NCI-H2107 (cell line): ENCODE measurements around the gene ZBTB7C.

Experiments used
- DNase-seq: peaks from one replicate; lab custom pipeline; 2025; lab: John Stamatoyannopoulos, UW

The ZBTB7C gene

DNA sequence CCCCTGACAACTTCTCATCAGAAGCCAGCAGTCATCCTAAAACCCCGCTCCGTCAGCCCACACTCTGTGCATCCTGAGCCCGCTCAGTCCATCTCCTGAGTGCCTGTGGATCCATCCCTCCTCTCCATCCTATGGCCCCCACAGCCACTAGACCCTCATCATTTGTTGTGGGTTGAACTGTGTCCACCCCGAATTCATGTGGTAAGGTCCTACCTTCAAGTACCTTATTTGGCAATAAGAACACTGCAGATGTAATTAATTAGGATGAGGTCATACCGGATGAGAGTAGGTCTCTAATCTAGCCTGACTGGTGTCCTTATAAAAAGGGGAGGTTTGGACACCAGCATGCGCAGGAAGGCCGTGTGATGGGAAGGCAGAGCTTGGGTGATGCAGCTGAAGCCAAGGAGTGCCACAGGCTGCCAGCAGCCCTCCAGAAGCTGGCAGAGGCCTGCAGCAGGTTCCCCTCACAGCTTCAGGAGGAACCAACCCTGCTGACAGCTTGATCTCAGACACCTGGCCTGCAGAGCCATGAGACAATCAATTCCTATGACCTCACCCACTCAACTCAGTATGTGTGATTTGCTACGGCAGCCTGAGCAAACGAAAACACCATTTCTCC is 192.4 kb downstream of the ZBTB7C start:
- peak; percentile 90 for DNase-seq

GRCh38 chr18:48215876-48216638 is 193.1 kb downstream of the ZBTB7C start:
- no peak for DNase-seq

DNA sequence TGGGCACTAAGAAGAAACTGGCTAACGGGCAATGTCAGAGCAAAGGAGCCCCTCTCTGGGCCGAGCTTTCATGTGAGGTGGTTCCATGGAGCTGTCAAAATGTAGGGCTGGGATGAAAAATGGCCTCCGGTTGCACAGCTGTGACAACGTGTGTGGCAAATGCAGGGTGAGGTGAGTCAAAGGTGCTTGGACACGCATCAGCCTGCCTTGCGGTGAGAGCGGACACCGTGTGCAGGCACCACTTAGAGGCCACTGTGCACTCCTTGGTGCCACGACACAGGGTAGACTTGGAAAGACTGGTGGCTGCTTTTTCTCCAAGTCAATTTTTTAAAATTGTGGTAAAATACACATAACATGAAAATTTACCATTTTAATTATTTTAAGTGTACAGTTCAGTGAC is 195.4 kb downstream of the ZBTB7C start:
- no peak for DNase-seq

DNA sequence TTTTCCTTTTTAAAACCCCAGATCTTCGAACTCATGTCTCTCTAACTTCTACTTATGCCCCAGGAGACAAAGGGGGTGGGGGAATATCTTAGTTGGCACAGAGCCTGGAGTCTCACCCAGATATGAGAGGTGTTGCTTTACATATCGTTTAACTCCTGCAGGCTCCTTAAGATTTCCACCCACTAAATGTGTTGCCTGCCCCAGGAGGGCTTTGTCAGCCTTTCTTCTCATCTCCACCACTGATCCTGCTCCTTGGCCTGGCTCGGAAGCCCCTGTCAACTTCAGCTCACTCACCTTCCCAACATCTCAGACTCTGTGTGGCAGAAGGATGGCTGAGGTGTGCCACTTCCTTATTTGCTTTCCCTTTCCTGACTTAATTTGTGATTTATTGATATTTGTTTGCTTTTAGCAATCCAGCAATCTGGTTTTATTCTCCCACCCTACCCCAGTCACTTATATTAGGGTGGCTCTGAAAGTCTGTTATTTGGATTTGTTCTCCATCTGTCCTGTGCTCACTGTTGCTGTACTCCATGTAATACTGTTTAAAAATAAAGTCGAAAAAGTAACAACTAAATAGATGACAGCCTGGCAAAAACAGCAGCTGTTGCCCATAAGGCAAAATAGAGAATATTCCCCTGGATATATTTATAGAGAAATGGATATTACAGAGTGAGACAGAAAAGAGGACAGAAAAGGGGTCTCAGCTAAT is 200.6 kb downstream of the ZBTB7C start:
- no peak for DNase-seq

GRCh38 chr18:48207733-48208132 is 201.4 kb downstream of the ZBTB7C start:
- DNase-seq: no peak

GRCh38 chr18:48206887-48207286 is 202.3 kb downstream of the ZBTB7C start:
- no peak for DNase-seq

GRCh38 chr18:48203961-48204666 is 205.1 kb downstream of the ZBTB7C start:
- DNase-seq: no peak

DNA sequence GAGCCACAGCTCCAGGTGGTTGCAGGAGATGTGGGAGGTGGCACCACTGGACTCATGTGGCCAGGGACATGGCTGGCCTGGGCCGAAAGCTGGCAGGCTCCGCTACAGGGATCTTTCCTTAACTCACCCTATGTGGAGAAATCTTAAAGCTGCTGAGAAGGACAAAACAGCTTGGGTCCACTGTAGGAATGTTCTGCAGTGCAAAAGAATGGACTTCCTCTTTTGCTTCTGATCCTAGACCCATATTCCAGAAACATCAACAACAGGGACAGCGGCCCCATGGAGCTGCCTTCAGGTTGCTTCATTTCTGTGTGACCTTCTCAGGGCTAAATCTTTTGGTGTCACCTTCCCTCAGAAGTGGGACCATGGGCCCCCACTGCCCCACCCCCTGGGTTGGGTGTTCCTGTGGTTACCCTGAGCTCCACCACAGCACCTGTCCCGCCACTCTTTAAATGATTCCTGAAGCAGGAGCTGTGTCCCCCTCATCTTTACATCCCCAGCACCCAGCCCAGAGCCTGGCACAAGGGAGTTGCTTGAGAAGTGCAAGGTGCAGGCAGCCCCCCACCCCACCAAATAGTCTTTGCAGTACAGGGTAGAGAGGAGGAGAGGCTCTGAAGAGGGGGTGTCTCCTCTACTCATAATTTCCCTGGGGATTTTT is 205.8 kb downstream of the ZBTB7C start:
- no peak for DNase-seq

- no peak for DNase-seq
Observed at GRCh38 chr18:48202350-48203260, 206.6 kb downstream of the ZBTB7C start.

- no peak for DNase-seq
Observed at GRCh38 chr18:48202006-48202348, 207.2 kb downstream of the ZBTB7C start.

DNA sequence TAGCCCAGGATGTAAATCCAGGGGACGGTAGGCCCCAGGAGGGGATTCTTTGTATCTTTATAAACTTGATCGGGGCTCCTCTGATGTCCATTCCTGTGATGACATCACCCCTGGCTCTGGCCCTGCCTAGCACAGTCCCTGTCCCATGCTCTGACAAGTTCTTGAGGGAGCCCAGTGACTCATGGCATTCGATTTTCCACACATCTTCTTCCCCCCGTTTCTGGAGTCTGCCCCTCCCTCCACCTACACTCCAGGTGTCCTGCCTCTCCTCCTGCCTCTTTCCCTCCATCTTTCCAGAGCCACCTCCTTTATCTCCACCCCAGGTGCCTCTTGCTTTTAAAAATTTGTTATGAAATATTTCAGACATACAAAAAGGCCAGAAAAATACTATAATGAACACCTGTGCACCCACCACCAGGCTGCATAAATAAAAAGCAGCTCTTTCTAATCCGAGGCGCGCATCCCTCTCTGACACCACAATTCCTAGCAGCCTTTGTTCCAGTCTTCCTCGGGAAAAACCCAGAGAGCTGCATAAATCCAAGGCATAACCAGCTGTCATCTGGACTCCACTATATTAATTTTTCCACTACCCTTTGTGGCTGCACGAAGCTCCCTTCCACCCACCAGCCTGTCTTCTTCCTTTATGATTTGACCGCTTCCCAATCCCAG is 207.7 kb downstream of the ZBTB7C start:
- no peak for DNase-seq

DNA sequence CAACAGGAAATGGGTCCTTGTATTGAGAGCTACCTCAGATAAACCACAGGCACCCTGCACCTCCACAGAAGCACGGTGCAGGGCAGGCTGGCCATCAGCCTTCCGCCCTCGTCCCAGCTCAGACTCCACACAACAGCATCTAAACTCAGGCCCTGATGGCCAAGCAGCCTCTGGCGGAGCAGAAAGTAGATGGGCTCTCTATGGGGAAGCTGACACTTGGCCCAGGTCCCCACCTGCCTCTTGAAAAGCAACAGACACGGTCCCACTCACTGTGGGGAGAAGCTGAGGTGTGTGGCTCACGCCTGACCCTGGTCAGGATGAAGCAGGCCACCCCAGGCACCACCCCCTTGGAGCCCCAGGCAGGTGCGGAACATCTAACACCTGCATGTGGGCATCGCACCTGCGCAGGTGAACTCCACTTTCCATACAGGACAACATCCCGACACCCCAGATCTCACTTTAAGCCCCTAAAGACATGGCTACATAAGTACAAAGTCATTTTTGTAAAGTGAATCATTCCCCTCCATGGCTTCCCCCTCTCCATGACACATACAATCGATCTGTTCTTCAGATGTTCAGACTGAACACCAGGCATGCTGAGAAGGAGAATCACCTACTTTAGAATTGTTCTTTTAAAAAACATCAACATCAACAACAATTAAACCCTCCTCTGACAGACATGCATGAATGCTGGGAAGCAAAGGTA is 208.4 kb downstream of the ZBTB7C start:
- no peak for DNase-seq

GRCh38 chr18:48199399-48199798 is 209.8 kb downstream of the ZBTB7C start:
- DNase-seq: no peak

- DNase-seq: no peak
Observed at GRCh38 chr18:48197819-48198218, 211.4 kb downstream of the ZBTB7C start.

DNA sequence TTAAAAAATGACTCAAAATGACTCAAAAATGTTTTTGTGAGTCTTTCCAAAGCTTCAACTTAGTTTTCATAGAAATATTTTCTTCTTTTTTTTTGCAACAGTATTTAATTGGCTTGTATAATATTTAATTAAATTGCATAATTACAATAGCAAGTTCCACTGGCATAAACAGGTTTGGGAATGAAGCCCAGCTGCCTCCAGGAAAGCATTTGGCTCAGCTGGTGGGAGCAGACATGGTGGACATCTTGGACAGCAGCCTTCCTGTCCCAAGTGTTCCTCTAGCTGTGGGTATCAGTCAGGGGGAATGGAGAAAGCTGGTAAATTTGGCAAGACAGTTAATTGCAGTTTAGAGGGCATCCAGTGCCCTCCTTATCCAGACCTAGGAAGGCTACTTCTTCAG is 213.4 kb downstream of the ZBTB7C start:
- no peak for DNase-seq

DNA sequence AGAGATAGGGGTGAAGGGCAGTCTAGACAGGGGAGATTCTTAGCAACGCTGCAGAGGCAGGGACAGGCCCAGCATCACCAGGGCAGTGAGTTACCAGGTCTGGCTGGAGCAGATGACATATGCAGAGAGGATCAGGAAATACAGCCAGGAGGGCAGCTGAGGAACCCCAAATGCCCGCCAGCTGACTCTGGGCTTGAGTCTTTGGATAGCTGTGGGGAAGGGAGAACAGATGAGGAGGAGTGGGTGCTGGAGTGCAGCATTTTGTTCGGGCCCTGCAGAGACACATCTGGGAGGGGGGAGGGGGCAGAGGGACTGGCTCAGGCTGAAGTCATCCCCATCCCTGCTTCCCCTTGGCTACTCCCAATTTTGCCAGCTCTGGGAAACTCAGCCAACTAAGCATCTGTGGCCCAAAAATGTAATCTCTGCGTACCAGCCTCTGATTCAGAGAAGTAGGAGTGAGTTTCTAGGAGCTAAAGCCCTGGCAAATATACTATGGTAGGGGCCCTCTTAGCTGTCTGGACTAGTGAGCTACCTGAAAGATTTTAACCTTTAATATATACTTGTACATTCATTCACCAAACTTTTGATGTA is 214.5 kb downstream of the ZBTB7C start:
- DNase-seq: no peak

- DNase-seq: no peak
Observed at GRCh38 chr18:48193521-48194492, 215.4 kb downstream of the ZBTB7C start.

DNA sequence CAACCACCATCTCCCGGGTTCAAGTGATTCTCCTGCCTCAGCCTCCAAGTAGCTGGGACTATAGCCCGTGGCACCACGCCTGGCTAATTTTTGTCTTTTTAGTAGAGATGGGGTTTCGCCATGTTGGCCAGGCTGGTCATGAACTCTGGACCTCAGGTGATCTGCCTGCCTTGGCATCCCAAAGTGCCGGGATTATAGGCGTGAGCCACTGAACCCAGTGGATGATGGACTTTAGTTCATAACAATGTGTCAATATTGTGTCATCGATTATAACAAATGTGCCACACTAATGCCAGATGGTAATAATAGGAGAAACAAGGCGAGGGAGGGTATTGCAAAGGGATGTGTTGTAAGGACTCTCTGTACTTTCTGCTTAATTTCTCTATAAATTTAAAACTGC is 216.6 kb downstream of the ZBTB7C start:
- DNase-seq: no peak
